8988T (cell line): Measurements from ENCODE around the gene SYT5.
A peak's percentile ranks its signal among the peaks of the same experiment; 100 is the strongest.
"Not testable (repeated sequence)": the region's sequence is repeated elsewhere in the genome, so short reads cannot be mapped to it uniquely, and the experiment has no call there.

Experiments
- DNase-seq: peaks from one replicate; pipeline ENCODE4 v3.0.0; 2011

Gene SYT5

DNA sequence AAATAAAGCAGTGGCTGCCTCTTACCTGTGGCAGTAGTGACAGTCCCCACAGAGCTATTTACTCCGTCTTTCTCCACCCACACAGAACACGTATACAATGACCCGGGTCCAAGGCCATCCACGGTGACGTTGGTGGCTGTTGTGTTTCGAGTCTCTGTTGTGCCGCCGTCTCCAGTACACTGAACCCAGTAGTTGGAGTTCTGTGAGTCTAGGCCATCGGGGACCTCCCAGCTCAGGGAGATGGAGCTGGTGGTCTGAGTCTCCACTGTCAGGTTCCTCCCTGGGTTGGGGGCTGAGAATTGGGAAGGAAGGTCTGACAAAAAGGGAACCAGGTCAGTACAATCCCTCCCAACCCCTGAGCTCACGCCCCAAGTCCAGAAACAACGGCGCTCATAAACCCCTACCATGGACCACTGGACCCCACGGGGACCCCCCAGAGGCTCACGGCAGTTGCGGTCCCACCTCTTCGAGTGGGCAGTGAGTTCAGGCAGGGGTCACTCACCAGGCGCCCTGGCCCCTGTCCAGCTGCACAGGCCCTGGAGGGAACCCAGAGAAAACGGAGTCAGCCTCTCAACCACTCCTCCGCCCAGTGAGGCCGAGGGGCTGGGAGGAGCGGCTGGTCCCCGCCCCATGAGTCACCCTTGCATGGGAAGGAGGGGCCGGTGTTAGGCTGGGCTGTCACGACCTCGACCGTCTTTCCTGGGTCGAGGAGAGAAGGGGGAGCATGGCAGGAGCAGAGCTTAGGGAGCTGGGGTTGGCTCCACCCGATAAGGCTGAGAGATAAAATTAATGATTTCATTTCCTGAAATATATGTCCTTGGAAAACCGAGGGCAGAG, 26.8 kb upstream of the SYT5 start:
- peak; percentile 87 for DNase-seq

DNA sequence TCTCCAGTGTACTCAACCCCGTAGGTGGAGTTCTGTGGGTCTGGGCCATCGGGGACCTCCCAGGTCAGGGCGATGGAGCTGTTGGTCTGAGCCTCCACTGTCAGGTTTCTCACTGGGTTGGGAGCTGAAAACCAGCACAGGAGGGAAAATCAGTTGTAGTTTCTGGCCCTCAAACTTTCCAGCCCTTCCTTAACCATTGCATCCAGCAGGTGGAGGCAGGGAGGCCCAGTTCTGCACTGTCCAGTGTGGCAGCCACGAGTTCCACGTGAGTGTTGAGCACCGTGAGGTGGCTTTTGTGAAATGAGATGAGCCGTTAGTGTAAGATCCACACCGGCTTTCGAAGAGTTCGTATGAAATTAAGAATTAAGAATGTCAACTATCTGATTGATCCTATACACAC, 22.1 kb upstream of the SYT5 start:
- DNase-seq, result not testable (repeated sequence)

- DNase-seq, result no peak
Observed at GRCh38 chr19:55199620-55200204, 19.6 kb upstream of the SYT5 start.

GRCh38 chr19:55198651-55199050, 18.6 kb upstream of the SYT5 start:
- DNase-seq, result no peak

DNA sequence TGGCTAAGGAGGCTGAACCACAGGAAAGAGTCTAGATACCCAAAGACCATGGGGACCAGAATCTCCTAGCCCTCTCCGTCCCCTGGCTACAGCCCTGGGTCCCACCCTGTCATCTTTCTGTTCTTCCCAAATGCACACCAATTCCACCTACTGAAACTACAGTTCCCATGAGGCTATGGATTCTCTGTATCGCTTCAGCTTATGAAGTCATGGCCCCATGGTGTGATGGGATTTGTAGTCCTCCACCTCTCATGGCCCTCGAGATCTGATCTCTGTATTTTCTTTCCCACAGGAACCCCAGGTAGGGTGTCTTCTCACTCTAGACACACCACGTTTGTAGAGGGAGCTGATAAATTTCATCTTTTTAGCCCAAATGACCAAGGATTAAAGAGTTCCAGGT, 17.4 kb upstream of the SYT5 start:
- DNase-seq, result no peak

GRCh38 chr19:55196803-55197202, 16.7 kb upstream of the SYT5 start:
- no peak for DNase-seq

- no peak for DNase-seq
Observed at GRCh38 chr19:55193481-55193880, 13.4 kb upstream of the SYT5 start.

- no peak for DNase-seq
Observed at GRCh38 chr19:55189403-55189835, 9.3 kb upstream of the SYT5 start.

DNA sequence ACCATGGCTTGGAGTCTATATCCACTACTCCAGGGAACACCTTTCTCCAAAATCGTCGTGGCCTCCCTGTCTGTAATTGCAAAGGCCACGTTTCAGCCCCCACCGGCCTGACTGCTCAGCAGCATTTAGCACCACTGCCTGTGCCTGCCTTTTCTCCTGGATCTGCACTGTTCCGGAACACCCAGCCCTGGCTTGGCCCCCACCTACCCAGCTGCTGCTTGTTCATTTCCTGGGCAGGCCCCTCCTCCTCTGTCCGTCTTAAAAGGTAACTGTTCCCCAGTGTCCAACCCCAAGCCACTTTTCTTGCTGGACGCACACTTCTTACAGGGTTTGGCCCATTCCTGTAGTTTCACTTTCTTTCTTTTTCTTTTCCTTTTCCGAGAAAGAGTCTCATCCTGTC, 8.5 kb upstream of the SYT5 start:
- DNase-seq, result no peak

GRCh38 chr19:55186080-55186479, 6.0 kb upstream of the SYT5 start:
- DNase-seq, result no peak

DNA sequence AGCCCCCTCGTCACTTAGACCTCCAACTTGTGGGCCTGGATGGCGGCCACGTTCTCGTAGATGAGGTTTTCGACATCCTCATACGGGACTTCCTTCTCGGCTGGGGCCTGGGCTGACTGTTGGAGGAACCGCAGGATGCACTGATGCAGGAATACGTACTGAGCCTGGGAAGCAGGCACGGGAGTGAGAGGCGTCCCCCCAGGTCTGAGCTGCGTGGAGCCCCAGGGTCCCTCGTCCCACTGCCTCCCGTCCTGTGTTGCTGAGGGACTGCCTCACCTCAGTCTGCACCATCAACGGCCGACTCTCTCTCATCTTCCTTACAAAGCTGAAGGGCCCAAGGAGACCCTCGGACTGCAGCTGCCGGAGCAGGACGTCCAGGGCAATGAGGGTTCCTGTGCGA, 1.7 kb upstream of the SYT5 start:
- no peak for DNase-seq

DNA sequence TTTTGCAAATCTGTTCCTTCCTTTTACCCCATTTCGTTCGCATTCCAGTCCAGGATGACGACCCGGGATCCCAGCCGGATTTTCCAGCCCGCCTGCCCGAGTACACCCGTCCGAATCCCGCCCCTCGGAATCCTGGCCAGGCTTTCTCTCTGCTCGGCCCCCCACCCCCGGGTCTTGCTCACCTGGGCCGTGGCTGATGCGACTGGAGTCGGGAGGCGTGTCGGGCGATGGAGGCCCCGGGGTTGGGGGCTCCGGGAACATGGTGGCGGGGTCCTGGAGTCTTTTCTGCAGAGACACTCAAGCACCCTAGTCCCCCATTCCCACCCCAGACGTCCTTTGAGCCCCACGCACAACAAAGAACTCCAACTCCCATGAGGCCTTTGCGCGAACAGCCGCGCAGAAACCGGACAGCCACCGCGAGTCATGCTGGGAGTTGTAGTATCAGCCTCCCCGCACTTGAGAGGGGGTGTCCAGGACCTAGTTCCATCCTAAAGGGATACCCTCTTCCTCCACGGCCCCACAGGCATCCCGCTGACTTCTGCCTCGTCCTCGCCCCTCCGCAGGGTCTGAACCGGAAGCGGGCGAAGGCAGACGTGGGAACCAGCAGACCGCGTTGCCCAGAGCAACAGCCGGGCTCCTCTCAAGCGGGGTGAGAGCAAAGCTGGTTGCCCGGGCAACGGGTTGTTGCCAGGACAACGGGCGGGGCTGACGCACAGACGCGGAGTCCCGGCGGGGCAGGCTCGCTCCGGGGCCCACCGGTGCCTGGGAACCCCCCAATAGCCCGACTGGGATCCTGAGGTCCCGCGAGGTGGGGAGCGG, 1.1 kb downstream of the SYT5 start:
- DNase-seq, result peak; percentile 83

- no peak for DNase-seq
Observed at GRCh38 chr19:55176076-55176475, 4.0 kb downstream of the SYT5 start.

GRCh38 chr19:55175117-55175867, 4.8 kb downstream of the SYT5 start:
- no peak for DNase-seq

DNA sequence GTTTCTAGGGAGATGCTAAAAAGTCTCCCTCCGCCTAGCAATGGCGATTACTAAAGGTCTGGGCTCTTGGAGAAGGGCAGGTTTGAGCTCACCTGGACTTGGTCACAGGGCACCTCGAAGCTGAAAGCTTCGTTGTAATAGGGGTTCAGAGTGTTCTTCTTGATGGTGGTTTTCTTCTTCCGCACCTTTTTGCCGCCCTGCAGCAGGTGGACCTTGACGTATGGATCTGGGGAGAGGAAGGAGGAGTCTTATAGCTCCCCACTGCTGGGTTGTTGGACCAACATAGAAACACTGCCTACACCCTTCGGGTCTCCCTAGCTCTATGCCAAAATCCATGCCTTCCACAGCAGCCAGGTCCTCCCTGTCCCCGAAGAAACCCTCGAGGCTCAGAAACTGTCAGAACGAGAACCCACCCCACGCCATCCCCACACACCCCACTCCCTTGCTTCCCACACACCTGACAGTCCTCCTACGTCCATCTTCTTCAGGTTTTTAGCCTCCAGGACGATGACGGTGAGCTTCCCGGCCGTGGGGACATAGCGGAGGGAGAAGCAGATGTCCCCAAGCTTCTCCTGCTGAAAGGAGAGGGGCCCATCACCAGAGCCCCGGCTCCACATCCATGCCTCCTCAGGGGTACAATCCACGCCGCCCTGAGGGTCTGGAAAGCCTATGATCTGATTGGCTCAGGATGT, 5.5 kb downstream of the SYT5 start:
- DNase-seq, result no peak

DNA sequence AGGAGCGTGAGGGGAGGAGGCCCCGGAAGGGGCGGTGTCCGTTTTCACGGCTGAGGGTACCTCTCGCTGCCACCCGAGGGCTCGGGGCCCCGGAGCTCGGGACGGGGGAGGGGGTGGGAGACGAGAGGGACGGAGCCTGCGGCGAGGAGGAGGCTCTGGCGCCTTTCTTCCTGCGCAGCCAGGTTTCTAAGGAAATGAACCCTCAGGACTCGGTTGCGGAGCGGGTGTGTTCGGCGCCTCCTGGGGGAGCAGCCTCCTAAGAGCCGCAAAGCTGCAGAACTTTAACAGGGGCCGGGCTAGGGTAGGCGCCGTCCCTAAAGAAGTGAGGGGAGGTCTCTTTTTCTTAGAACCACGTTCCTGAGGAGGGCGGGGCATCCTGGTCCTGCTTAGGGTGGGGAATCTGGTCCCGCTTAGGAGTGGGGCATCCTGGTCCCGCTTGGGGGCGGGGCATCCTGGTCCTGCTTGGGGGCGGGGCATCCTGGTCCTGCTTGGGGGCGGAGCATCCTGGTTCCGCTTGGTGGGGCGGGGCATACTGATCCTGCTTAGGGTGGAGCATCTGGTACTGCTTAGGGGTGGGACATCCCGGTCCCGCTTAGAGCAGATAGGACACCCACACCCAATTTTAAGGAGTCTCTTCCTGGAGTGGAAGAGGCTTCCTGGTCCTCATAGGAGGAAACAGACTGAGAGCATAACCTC, 6.2 kb downstream of the SYT5 start:
- peak; percentile 92 for DNase-seq

GRCh38 chr19:55173186-55173713, 6.8 kb downstream of the SYT5 start:
- DNase-seq, result no peak

DNA sequence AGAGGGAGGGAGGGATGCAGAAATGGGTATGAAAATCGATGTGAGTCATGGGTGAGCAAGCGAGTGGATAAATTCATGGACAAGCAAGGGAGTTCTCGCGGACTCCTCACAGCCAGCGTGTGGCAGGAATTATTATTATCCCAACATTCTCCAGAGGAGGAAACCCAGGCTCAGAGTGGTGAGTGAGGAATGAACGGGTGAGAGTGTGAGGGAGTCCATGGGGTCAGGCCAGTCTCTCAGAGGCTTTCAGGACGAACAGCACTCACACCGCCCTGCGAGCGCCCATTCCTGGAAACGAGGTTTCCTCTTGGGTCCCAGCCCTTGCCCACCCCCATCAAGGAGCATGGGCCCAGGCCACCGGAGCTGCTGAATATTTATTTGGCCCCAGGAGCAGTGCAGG, 7.3 kb downstream of the SYT5 start:
- DNase-seq, result no peak

DNA sequence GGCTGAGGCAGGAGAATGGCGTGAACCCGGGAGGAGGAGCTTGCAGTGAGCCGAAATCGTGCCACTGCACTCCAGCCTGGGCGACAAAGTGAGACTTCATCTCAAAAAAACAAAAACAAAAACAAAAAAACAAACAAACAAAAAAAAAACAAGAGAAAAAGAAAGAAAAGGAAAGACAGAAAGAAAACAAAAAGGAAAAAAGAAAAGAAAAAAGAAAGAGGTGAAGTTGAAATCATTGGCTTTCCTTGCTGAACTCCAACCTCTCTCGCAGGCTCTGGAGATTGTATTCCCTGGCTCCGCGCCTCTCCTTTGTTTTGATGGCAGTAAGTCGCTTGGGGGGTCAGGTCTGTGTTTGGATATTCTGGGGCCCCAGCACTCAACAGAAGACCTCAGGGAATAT, 7.8 kb downstream of the SYT5 start:
- DNase-seq, result not testable (repeated sequence)

- no peak for DNase-seq
Observed at GRCh38 chr19:55171440-55171839, 8.6 kb downstream of the SYT5 start.

DNA sequence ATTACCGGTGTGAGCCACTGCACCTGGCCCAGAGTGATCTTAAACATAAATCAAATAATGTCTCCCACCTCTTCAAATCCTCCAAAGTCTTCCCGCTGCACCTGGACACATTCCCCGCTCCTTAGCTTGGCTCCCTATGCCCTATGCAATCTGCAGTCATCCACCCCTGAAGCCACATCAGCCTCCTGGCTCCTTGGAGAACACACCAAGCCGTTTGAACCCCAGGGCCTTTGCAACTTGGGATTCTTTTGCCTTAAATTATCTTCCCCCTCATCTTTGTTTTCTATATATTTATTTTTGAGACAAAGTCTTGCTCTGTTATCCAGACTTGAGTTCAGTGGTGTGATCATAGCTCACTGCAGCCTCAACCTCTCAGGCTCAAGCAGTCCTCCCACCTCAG, 11.0 kb downstream of the SYT5 start:
- DNase-seq, result no peak
